Inferior parietal cortex (tissue), 1 donor: ENCODE data around the gene RCBTB1.

Source experiments
- DNase-seq: peaks from one replicate; pipeline ENCODE4 v3.0.0-alpha.2; 2016; ENCODE audit errors: extremely low spot score

RCBTB1 gene

GRCh38 chr13:49559006-49559405, 26.4 kb downstream of the RCBTB1 start:
- no peak for DNase-seq

- no peak for DNase-seq
Measured at GRCh38 chr13:49554387-49554786, 31.0 kb downstream of the RCBTB1 start.

GRCh38 chr13:49553888-49554287, 31.5 kb downstream of the RCBTB1 start:
- no peak for DNase-seq

GRCh38 chr13:49550942-49551644, 34.3 kb downstream of the RCBTB1 start:
- DNase-seq = no peak

- DNase-seq = no peak
Measured at GRCh38 chr13:49549289-49549688, 36.1 kb downstream of the RCBTB1 start.

GRCh38 chr13:49546561-49546960, 38.8 kb downstream of the RCBTB1 start:
- no peak for DNase-seq

GRCh38 chr13:49545661-49546060, 39.7 kb downstream of the RCBTB1 start:
- DNase-seq = no peak

- DNase-seq = no peak
Measured at GRCh38 chr13:49543656-49544055, 41.7 kb downstream of the RCBTB1 start.

- no peak for DNase-seq
Measured at GRCh38 chr13:49540552-49540951, 44.8 kb downstream of the RCBTB1 start.

- DNase-seq = no peak
Measured at GRCh38 chr13:49539746-49540145, 45.6 kb downstream of the RCBTB1 start.

- DNase-seq = no peak
Measured at GRCh38 chr13:49539313-49539712, 46.0 kb downstream of the RCBTB1 start.

- DNase-seq = no peak
Measured at GRCh38 chr13:49538404-49538803, 47.0 kb downstream of the RCBTB1 start.

GRCh38 chr13:49536144-49536873, 49.0 kb downstream of the RCBTB1 start:
- DNase-seq = no peak

GRCh38 chr13:49533591-49534269, 51.6 kb downstream of the RCBTB1 start:
- DNase-seq = no peak

- no peak for DNase-seq
Measured at GRCh38 chr13:49533011-49533410, 52.3 kb downstream of the RCBTB1 start.

GRCh38 chr13:49532593-49532992, 52.8 kb downstream of the RCBTB1 start:
- DNase-seq = no peak

GRCh38 chr13:49530457-49530856, 54.9 kb downstream of the RCBTB1 start:
- DNase-seq = no peak

- no peak for DNase-seq
Measured at GRCh38 chr13:49528161-49528560, 57.2 kb downstream of the RCBTB1 start.

GRCh38 chr13:49527123-49527522, 58.2 kb downstream of the RCBTB1 start:
- DNase-seq = no peak

- DNase-seq = no peak
Measured at GRCh38 chr13:49524740-49525501, 60.4 kb downstream of the RCBTB1 start.

- no peak for DNase-seq
Measured at GRCh38 chr13:49521224-49521623, 64.1 kb downstream of the RCBTB1 start.

GRCh38 chr13:49517461-49517860, 67.9 kb downstream of the RCBTB1 start:
- no peak for DNase-seq
